NCI-H1048 (cell line): ENCODE data around the gene TTC9B.
"Not testable (repeated sequence)": the region's sequence is repeated elsewhere in the genome, so short reads cannot be mapped to it uniquely, and the experiment has no call there.

ENCODE experiments used
- DNase-seq: peaks from one replicate; lab custom pipeline; 2025; lab: John Stamatoyannopoulos, UW

TTC9B gene

GRCh38 chr19:40232949-40233810 is 15.0 kb upstream of the TTC9B start:
- no peak for DNase-seq

GRCh38 chr19:40232479-40232878 is 14.3 kb upstream of the TTC9B start:
- DNase-seq, result no peak

GRCh38 chr19:40231544-40232424 is 13.6 kb upstream of the TTC9B start:
- DNase-seq, result no peak

GRCh38 chr19:40231057-40231456 is 12.9 kb upstream of the TTC9B start:
- no peak for DNase-seq

GRCh38 chr19:40229926-40230417 is 11.8 kb upstream of the TTC9B start:
- DNase-seq, result no peak

GRCh38 chr19:40229484-40229883 is 11.3 kb upstream of the TTC9B start:
- no peak for DNase-seq

- DNase-seq, result no peak
These were observed 10.7 kb upstream of the TTC9B start for GRCh38 chr19:40228863-40229262.

- DNase-seq, result no peak
These were observed 10.2 kb upstream of the TTC9B start for GRCh38 chr19:40228346-40228745.

- no peak for DNase-seq
These were observed 7.5 kb upstream of the TTC9B start for GRCh38 chr19:40225440-40226305.

GRCh38 chr19:40224342-40225150 is 6.4 kb upstream of the TTC9B start:
- no peak for DNase-seq

GRCh38 chr19:40223135-40223822 is 5.1 kb upstream of the TTC9B start:
- no peak for DNase-seq

GRCh38 chr19:40221858-40222619 is 3.9 kb upstream of the TTC9B start:
- peak; percentile 76 for DNase-seq

GRCh38 chr19:40220674-40221073 is 2.5 kb upstream of the TTC9B start:
- DNase-seq, result no peak

- DNase-seq, result no peak
These were observed 1.6 kb upstream of the TTC9B start for GRCh38 chr19:40219721-40220276.

GRCh38 chr19:40219029-40219428 is 845 bp upstream of the TTC9B start:
- DNase-seq, result not testable (repeated sequence)

- DNase-seq, result no peak
These were observed 965 bp downstream of the TTC9B start for GRCh38 chr19:40217027-40217810.

- no peak for DNase-seq
These were observed 1.5 kb downstream of the TTC9B start for GRCh38 chr19:40216777-40217026.

GRCh38 chr19:40216013-40216776 is 2.0 kb downstream of the TTC9B start:
- DNase-seq, result no peak
